OCI-LY1 (cell line): ENCODE data around the gene ZNF117.

Experiments used
- EZH2 ChIP-seq: fragments of 200-600 bp; sonication (generic), shearing (Covaris generic); IDR thresholded peaks from 2 replicates; pipeline ENCODE4 v1.8.0; 2017; ENCODE audit warnings: borderline replicate concordance, mixed run types, mild to moderate bottlenecking, antibody characterized with exemption, low read length, moderate library complexity, mixed read lengths
- TF ChIP-seq, protein P1 (sequence below): fragments of 200-600 bp; sonication (generic), shearing (Covaris generic); IDR thresholded peaks from 2 replicates; pipeline ENCODE4 v1.5.1; 2017; ENCODE audit warnings: mild to moderate bottlenecking, antibody characterized with exemption, low read length, moderate library complexity, mixed read lengths

DNA sequence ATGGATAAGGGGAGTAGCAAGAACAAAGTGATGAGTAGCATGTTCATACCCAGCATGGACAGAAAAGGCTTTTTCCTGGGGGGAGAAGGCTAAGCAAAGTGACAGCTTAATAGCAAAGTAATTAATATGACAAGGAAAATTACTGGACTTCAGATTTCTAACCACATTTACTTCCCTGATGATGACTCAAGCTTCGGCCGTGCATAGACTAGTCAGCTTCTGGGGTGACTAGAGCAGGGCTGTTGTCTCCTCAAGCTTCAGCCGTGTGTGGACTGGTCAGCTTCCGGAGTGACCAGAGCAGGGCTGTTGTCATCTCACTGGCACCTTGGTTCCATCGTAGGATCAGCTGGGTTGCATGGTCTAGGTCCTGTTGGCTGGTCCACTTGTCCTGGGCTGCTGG lies 2.1 kb upstream of the ZNF117 start:
- TF ChIP-seq, protein P1, sequence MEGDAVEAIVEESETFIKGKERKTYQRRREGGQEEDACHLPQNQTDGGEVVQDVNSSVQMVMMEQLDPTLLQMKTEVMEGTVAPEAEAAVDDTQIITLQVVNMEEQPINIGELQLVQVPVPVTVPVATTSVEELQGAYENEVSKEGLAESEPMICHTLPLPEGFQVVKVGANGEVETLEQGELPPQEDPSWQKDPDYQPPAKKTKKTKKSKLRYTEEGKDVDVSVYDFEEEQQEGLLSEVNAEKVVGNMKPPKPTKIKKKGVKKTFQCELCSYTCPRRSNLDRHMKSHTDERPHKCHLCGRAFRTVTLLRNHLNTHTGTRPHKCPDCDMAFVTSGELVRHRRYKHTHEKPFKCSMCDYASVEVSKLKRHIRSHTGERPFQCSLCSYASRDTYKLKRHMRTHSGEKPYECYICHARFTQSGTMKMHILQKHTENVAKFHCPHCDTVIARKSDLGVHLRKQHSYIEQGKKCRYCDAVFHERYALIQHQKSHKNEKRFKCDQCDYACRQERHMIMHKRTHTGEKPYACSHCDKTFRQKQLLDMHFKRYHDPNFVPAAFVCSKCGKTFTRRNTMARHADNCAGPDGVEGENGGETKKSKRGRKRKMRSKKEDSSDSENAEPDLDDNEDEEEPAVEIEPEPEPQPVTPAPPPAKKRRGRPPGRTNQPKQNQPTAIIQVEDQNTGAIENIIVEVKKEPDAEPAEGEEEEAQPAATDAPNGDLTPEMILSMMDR: no peak
- TF ChIP-seq EZH2: no peak
